MG63 (cell line): Measurements from ENCODE around the gene TTBK2. TPM values are rescaled to one million over a fixed set of nuclear protein-coding genes. Genes with fewer than 3 reads are reported as not detected.
"Not testable (repeated sequence)": the region's sequence is repeated elsewhere in the genome, so short reads cannot be mapped to it uniquely, and the experiment has no call there.

Source experiments
- DNase-seq: peaks from one replicate; pipeline ENCODE4 v3.0.0-alpha.2; 2020
- H3K27me3 ChIP-seq: fragments of 250-450 bp; sonication (Bioruptor Pico); 2 replicates; pipeline ENCODE4 v1.5.1; 2020; ENCODE audit warnings: mild to moderate bottlenecking, moderate library complexity
- H3K36me3 ChIP-seq: fragments of 250-450 bp; sonication (Bioruptor Pico); 2 replicates; pipeline ENCODE4 v1.5.1; 2020; ENCODE audit warnings: mild to moderate bottlenecking, moderate library complexity
- H3K4me3 ChIP-seq: fragments of 250-450 bp; sonication (Bioruptor Pico); 2 replicates; pipeline ENCODE4 v1.5.1; 2020; ENCODE audit warnings: mild to moderate bottlenecking, moderate library complexity
- H3K9me3 ChIP-seq: fragments of 250-450 bp; sonication (Bioruptor Pico); 2 replicates; pipeline ENCODE4 v1.5.1; 2020; ENCODE audit warnings: mild to moderate bottlenecking, moderate library complexity
- total RNA-seq: library from RNA; depleted of rRNA; stranded (reverse); fragments of >200 nt; shearing (Covaris generic); gene quantifications from 2 replicates; pipeline ENCODE4 v1.2.3, GENCODE V29; 2014; ENCODE audit warnings: low replicate concordance

The TTBK2 gene
- total RNA-seq, 1 experiment from 2014 or later, result 4.8 TPM

GRCh38 chr15:42918047-42918446, 2.5 kb downstream of the TTBK2 start:
- Histone ChIP-seq H3K36me3 (no peaks in the 10 kb centered on the region; the same call in 1 of the 2 replicates), H3K4me3 (no peak overlapping the region), H3K27me3 (no peaks in the 10 kb centered on the region), H3K9me3 (no peaks in the 10 kb centered on the region)
- no peak for DNase-seq

- no peaks in the 10 kb centered on the region; the same call in 1 of the 2 replicates for H3K36me3 ChIP-seq
- no peaks in the 10 kb centered on the region for H3K9me3 ChIP-seq
- DNase-seq, result no peak
- peak overlapping the region; percentile 39 for H3K4me3 ChIP-seq
- no peaks in the 10 kb centered on the region for H3K27me3 ChIP-seq
These were observed 4.8 kb downstream of the TTBK2 start for GRCh38 chr15:42915654-42916315.

GRCh38 chr15:42914728-42915497, 5.7 kb downstream of the TTBK2 start:
- H3K4me3 ChIP-seq, result peak overlapping the region; percentile 39
- DNase-seq, result no peak
- no peaks in the 10 kb centered on the region; the same call in 1 of the 2 replicates for H3K36me3 ChIP-seq
- H3K9me3 ChIP-seq, result no peaks in the 10 kb centered on the region
- no peaks in the 10 kb centered on the region for H3K27me3 ChIP-seq

- no peak overlapping the region for H3K4me3 ChIP-seq
- no peaks in the 10 kb centered on the region; the same call in 1 of the 2 replicates for H3K36me3 ChIP-seq
- H3K9me3 ChIP-seq, result no peaks in the 10 kb centered on the region
- no peaks in the 10 kb centered on the region for H3K27me3 ChIP-seq
- no peak for DNase-seq
These were observed 9.5 kb downstream of the TTBK2 start for GRCh38 chr15:42911058-42911592.

- Histone ChIP-seq H3K36me3 (no peaks in the 10 kb centered on the region; the same call in 1 of the 2 replicates), H3K27me3 (no peaks in the 10 kb centered on the region), H3K9me3 (no peaks in the 10 kb centered on the region), H3K4me3 (no peak overlapping the region)
- DNase-seq, result no peak
These were observed 12.0 kb downstream of the TTBK2 start for GRCh38 chr15:42908538-42908937.

GRCh38 chr15:42903388-42904324, 16.9 kb downstream of the TTBK2 start:
- Histone ChIP-seq H3K27me3 (no peaks in the 10 kb centered on the region), H3K4me3 (no peak overlapping the region), H3K36me3 (no peaks in the 10 kb centered on the region), H3K9me3 (no peaks in the 10 kb centered on the region)
- DNase-seq, result no peak

GRCh38 chr15:42893911-42894310, 26.7 kb downstream of the TTBK2 start:
- DNase-seq, H3K4me3 ChIP-seq, H3K27me3 ChIP-seq, H3K9me3 ChIP-seq, H3K36me3 ChIP-seq: not testable (repeated sequence)

- H3K27me3 ChIP-seq, result no peaks in the 10 kb centered on the region
- no peak overlapping the region for H3K4me3 ChIP-seq
- no peak for DNase-seq
- H3K36me3 ChIP-seq, result no peaks in the 10 kb centered on the region
- H3K9me3 ChIP-seq, result no peaks in the 10 kb centered on the region
These were observed 29.0 kb downstream of the TTBK2 start for GRCh38 chr15:42891569-42891968.

GRCh38 chr15:42890161-42890913, 30.2 kb downstream of the TTBK2 start:
- peak; percentile 30 for DNase-seq
- H3K9me3 ChIP-seq, result no peaks in the 10 kb centered on the region
- no peaks in the 10 kb centered on the region for H3K36me3 ChIP-seq
- no peaks in the 10 kb centered on the region for H3K27me3 ChIP-seq
- no peak overlapping the region for H3K4me3 ChIP-seq

- H3K27me3 ChIP-seq, H3K36me3 ChIP-seq, H3K4me3 ChIP-seq, DNase-seq, H3K9me3 ChIP-seq: not testable (repeated sequence)
These were observed 33.2 kb downstream of the TTBK2 start for GRCh38 chr15:42887384-42887783.

- DNase-seq, result no peak
- Histone ChIP-seq H3K36me3 (no peaks in the 10 kb centered on the region), H3K4me3 (no peak overlapping the region)
These were observed 40.5 kb downstream of the TTBK2 start for GRCh38 chr15:42880121-42880520.

GRCh38 chr15:42879443-42879842, 41.1 kb downstream of the TTBK2 start:
- no peaks in the 10 kb centered on the region for H3K36me3 ChIP-seq
- no peak for DNase-seq
- peaks cover 6% of the 10 kb centered on the region for H3K9me3 ChIP-seq
- no peak overlapping the region for H3K4me3 ChIP-seq
- H3K27me3 ChIP-seq, result no peaks in the 10 kb centered on the region

More at GRCh38 chr15:42880121-42880520, 40.5 kb downstream of the TTBK2 start:
- Histone ChIP-seq H3K27me3 (no peaks in the 10 kb centered on the region), H3K9me3 (peaks cover 6% of the 10 kb centered on the region)

- H3K9me3 ChIP-seq, result no peaks in the 10 kb centered on the region
- DNase-seq, result no peak
- no peaks in the 10 kb centered on the region for H3K27me3 ChIP-seq
These were observed 44.4 kb downstream of the TTBK2 start for GRCh38 chr15:42876224-42876623.

GRCh38 chr15:42868683-42869082, 51.9 kb downstream of the TTBK2 start:
- Histone ChIP-seq H3K36me3 (no peaks in the 10 kb centered on the region), H3K9me3 (no peaks in the 10 kb centered on the region), H3K4me3 (no peak overlapping the region), H3K27me3 (no peaks in the 10 kb centered on the region)
- DNase-seq, result no peak

More at GRCh38 chr15:42876224-42876623, 44.4 kb downstream of the TTBK2 start:
- Histone ChIP-seq H3K36me3 (no peaks in the 10 kb centered on the region), H3K4me3 (no peak overlapping the region)

GRCh38 chr15:42863572-42864239, 56.9 kb downstream of the TTBK2 start:
- Histone ChIP-seq H3K27me3 (no peaks in the 10 kb centered on the region), H3K36me3 (no peaks in the 10 kb centered on the region), H3K9me3 (no peaks in the 10 kb centered on the region), H3K4me3 (no peak overlapping the region)
- no peak for DNase-seq
